HG02973 (cell line): Measurements from ENCODE around the gene BOC.

Experiments used
- ATAC-seq: cut with Tn5 transposase; IDR thresholded peaks from one replicate; pipeline ENCODE4 v1.9.1; 2021; ENCODE audit warnings: moderate library complexity; ENCODE audit not compliant: unreplicated experiment

BOC gene

GRCh38 chr3:113247068-113247467 lies 35.7 kb downstream of the BOC start:
- ATAC-seq = no peak

GRCh38 chr3:113247675-113248458 lies 36.5 kb downstream of the BOC start:
- ATAC-seq = no peak

DNA sequence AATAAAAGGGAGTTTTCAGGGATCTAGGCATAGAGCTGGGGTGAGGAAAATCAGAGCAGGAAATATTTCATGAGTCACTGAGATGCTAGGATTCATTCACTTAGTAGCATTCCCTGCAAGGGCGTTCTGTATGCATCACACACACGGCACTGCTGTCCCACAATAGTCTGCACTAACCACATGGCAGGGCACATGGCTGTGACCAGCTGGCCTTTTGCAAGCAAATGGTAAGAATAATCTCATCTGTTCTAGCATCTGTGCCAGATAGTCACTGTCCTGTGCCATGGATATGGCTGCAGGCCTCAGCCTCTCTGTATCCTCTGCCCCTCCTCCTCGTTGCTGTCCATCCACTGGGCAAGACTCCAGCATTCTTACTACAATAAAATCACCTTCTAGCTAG lies 37.8 kb downstream of the BOC start:
- no peak for ATAC-seq

DNA sequence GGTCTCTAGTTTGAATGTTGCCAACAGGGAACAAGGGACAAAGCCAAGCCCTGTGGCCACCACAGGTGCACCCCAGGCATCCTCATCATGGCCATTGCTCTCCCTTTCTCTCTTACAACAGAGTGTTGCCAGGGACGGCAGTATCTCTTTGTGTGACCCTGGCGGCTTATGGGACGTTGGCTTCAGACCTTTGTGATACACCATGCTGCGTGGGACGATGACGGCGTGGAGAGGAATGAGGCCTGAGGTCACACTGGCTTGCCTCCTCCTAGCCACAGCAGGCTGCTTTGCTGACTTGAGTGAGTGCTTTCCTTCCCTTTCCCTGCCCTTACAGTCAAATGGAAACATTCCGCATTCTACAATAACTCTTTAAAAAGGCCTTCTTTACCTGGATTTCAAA lies 38.2 kb downstream of the BOC start:
- no peak for ATAC-seq

DNA sequence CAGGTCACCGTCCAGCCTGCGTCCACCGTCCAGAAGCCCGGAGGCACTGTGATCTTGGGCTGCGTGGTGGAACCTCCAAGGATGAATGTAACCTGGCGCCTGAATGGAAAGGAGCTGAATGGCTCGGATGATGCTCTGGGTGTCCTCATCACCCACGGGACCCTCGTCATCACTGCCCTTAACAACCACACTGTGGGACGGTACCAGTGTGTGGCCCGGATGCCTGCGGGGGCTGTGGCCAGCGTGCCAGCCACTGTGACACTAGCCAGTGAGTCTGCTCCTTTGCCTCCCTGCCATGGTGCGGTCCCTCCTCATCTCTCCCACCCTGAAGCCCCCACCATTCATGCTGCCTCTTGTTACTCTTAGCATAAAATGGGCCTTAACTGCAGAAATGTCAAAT lies 39.2 kb downstream of the BOC start:
- no peak for ATAC-seq

- ATAC-seq = no peak
These were observed 40.5 kb downstream of the BOC start for GRCh38 chr3:113251817-113252216.

GRCh38 chr3:113252553-113252952 lies 41.2 kb downstream of the BOC start:
- ATAC-seq = no peak

DNA sequence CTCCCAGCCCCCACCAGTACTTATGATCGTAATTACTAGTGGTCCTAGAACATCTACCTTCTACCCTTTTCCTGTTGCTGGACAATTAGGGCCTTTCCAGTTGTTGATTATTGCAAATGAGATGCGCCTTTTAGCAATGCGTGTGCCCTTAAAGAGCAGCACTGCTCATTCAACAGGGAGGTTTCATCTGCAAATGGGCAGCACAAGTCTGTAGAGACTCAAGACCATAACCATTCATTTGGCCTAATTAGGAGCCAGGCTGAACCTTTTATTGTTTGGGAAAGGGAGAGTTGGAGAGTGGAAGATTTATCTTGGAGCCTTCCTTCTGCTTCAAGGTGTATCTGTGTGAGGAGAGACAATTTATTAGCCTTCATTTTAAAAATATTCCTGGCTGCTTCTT lies 42.3 kb downstream of the BOC start:
- no peak for ATAC-seq

- no peak for ATAC-seq
These were observed 43.0 kb downstream of the BOC start for GRCh38 chr3:113254171-113254947.

DNA sequence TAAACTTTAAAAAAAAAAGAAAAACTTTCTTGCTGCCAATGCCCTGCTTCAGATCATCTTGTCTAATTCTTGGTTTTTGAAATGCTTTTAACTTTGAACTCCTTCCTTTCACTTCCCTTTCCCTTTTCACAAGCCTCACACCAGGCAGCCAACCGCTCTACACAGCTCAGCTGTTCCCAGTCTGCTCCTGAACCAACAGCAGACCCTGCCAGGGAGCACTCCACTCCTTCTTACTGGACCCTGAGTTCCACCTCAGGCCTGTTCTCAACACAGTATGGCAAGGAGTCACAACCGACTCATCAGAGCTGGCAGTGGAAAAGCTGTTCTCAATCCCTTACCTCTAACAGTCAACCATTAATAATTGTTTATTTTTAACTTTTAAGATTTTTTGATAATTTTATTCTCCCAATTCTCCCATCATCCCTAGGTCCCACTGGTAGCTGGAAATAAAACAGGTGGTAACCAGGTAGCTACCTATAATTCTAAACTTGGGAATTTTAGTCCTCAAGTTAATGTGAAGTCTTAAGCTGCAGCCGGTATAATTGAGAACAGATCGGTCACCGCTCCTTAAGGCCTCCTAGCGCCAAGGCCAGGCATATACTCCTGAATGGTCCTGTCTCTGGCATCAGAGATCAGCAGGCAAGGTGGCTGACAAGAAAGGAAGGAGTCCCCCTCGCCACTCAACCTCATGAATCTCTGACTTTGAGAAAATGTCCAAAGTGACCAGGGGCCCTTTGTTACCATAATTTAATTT lies 43.9 kb downstream of the BOC start:
- ATAC-seq = no peak

GRCh38 chr3:113255854-113256615 lies 44.7 kb downstream of the BOC start:
- no peak for ATAC-seq

DNA sequence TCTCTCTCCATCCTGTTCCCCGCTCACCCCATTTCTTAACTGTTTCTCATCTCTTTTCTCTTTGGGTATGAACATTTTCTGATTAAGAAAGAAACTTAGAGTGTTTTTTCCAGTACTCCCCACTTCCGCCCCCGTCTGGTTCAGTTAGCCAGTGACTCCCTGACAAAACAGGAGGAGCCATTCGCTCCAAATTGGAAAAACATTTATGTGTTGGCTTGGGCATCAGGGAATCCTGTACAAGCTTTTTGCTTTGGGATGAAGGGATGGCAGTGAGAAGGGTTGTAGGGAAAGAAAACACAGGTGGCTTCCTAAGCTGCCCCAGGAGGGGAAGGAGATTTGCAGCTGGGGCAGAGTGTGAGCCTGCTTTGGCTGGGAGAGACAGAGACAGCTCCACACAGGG lies 47.0 kb downstream of the BOC start:
- no peak for ATAC-seq

- ATAC-seq = no peak
These were observed 47.8 kb downstream of the BOC start for GRCh38 chr3:113259196-113259595.

DNA sequence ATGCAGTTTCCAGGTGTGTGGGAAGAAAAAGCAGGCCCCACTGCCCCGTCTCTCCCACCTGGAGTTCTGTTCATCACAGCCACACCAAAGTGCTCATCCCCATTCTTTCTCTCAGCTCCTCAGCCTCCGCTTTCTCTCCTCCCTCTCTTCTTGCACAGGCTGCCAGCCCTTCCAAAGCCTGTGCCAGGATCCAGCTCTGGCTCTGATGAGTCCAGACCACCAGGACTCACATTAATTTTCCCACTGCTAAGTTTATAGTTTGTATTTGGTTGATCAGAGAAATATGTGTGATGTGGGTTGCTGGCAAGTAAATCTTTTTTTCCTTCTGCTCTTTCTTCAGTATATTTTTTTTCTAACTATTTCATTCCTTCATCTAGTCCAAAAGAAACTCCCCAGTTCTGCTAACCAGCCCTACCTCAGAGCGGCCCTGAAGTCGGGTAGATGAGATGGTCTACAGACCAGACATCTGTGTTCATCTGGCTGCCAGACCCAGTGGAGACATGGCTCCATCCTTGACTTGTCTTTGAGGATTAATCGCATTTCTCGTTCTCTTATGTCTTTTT lies 49.8 kb downstream of the BOC start:
- ATAC-seq = no peak

DNA sequence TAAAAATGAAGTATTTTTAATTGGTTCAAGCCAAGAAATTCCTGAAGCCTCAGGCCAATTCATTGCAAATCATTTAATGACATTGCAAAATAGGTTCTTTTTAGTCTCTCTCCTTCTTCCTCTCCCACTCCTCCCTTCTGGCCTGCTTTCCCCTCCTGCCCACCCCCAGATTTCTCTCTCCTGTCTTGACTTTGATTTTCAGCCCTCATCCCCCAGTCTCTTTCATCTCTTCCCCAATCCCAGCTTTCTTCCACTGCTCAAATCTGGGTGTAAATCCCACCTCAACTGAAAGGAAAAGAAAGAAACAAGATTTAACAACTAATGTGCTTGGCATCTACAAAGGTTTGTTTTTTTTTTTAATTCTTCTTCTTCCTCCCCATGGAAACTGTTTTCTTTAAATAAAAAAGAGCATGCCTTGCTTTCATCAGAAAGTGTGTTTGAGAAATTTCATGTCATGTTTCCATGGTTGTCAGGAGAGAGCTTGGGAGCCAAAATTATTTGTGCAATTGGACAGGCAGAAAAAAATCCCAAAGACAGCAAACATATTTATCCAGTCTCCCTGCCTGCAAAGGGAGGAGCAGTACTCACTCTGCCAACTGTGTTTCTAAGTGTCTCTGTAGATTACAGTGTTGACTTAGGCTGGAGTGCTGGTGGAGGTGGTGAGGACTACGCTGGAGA lies 50.4 kb downstream of the BOC start:
- no peak for ATAC-seq

DNA sequence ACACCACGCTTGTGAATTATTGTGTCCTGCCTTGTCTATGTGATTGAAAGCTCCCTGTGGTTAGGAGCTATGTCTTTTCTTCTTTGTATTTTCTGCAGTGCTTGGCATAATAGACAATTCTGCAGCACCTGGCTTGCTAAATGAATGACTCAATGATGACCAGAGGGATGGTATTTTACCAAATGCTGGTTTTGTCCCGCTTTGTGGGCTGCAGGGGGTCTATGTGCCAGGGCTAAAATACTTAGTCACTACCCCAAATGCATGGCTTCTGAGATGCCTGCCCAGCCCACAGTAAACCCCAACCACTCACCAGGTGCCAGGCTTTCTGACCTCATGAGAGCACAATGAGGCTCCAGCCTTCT lies 50.9 kb downstream of the BOC start:
- ATAC-seq = no peak

GRCh38 chr3:113263020-113263419 lies 51.7 kb downstream of the BOC start:
- ATAC-seq = no peak

DNA sequence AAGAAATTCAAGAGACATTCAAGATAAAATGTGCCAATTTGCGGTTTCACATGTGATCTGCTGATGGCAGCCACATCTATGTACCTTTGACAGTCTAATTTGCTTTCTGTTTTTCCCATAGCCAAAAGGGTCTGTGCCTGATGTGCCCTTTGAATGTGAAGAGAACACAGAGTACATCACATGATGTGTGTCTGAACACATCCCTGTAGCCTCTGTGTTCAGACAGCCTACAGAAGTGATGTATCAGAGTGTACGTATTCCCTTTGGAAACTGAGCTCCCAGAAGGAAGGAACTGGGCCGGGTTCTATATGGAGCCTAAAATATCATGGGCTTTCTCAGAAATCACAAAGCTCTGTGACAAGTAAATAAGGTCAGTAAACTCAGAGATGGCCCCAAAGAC lies 52.4 kb downstream of the BOC start:
- no peak for ATAC-seq

- no peak for ATAC-seq
These were observed 53.1 kb downstream of the BOC start for GRCh38 chr3:113264283-113265131.
